Measurements from ENCODE around the gene EPB41L2.
"Not testable (repeated sequence)": the region's sequence is repeated elsewhere in the genome, so short reads cannot be mapped to it uniquely, and the experiment has no call there.

Gene EPB41L2

DNA sequence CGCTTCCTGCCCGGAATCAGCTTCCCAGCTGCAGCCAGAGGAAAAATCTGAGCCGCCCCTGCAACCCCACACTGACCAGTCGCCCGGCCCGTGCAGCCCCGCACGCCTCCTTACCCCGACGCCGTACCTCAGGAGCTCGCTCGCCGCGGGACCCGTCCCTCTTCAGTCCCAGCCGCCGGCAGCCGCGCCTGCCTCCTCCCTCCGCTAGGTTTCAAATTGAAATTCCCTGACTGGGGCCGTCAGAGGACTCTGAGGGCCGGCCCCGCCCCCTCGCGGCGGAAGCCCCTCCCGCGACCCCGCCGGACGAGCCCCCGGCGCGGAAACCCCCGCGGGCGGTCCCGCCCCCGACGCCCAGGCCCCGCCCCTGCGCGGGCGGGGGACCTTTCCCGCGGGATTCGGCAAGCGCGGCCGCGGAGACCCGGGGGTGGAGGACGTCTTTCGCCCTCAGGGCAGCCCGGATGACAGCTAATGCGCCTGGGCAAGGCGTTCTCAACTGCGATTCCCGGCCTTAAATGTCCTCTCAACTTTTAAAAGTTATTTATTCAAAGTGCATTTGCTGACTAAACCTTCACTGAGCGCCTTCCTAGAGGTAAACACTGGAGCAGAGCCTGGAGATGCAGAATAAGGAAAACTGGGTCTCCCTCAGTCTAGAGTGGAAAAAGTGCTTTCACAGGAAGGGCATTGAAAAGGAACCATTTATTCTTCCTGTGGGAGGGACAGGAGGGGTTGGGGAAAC is at the start of gene EPB41L2:
TSS of gene EPB41L2 (minus strand) at position 218 of the 736 bp plus-strand sequence. CDS start 106,760 bp downstream, outside the sequence.
- peak; percentile 69 to 72 for DNase-seq

DNA sequence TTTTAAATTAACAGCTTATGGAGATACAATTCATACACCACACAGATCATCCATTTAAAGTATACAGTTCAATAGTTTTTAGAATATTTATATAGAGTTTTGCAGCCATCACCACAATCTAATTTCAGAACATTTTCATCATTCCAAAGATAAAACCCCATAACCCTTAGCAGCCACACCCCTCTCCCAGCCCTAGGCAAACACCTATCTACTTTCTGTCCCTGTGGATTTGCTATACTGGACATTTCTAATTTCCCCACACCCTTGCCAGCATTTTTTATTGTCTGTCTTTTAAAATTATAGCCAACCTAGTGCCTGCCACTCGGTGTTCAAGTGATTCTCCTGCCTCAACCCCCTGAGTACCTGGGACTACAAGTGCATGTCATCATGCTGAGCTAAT is 49.2 kb upstream of the EPB41L2 start:
- no peak for DNase-seq

DNA sequence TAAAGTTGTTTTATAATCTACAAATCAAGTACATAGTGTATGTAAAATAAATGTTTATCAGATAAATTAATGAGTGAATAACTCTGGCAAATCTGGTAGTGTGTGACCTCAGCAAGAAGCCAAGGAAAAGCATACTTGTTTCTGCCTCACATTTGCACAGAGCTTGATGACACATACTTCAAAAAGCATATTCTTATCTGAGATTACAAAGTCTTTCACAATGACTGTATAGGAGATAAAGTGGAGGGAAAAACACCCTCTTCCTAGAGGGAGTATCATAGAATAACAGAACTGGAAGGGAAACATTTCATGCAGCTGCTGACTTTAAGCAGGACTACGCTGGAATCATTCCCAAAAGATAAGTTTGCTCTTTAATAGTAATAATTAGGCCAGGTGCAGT is 44.1 kb upstream of the EPB41L2 start:
- DNase-seq, result no peak

DNA sequence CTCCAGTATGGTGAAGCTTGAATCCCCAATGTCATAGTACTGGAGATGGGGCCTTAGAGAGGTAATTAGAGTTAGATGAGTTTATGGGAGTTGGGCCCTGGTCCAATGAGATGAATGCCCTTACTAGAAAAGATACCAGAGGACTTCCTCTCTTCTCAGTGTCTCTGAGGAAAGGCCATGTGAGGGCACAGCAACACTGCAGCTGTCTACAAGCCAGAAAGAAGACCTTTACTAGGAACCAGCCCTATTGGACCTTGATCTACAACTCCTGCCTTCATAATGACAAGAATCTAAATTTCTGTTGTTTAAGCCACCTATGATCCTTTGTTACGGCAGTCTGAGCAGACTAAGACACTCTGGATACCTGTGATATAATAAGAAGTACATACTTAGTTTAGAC is 40.9 kb upstream of the EPB41L2 start:
- DNase-seq, result no peak

DNA sequence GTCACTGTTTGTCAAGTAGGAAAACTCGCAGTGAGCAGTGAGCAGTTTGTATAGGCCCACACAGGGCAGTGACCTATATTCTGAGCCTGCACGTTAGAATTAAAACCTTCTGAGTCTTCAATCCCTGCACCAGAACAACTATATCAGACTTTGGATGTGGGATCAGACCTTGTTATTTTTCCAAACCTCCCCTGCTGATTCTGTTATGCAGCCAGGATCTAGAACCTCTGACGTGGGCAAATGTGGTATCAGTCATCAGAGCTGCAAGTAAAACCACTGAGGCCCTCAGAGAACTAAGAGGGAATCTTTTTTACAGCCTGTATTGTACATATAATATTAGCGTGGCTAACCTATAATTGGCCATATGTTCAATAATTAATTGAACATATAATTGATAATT is 40.3 kb upstream of the EPB41L2 start:
- no peak for DNase-seq

DNA sequence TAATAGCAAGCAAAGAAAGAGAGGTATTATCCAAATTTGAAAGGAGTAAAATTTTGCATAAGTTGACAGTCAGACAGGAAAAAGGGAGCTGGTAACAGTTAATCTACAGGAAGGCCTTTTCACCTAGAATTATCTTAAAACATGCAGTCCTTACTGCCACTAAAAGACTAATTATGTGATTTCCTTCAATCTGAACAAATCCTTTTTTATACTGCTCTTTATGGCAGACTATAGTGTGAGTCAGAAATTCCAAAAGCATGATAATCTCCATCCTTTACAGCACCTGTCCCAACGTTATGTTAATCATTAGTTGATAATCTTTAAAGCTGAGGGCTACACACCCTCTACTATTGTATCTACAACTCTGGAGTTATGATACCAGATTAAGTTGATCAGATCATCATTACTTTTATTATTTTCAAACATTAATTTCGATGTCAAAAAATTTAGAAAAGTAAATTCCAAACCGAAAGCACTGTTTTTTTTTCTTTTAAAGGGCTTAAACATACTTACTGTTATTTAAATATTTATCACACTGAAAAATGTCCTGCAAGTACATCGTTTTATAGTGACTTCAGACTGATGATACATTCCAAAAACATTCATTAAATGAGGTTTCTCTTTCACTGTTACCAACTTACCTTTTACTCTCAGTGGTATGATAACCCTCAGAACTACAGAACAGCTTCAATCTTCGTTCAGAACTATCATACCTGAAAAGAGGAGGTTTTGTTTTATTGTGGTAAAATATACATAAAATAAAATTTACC is 39.1 kb upstream of the EPB41L2 start:
- no peak for DNase-seq

DNA sequence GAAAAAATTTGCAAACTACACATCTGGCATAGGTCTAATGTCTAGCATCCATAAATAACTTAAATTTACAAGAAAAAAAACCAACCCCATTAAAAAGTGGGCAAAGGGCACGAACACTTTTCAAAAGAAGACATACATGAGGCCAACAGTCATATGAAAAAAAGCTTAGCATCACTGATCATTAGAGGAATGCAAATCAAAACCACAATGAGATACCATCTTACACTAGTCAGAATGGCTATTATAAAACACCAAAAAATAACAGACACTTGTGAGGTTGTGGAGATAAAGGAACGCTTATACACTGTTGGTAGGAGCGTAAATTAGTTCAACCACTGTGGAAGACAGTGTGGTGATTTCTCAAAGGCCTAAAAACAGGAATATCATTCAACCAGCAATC is 33.7 kb upstream of the EPB41L2 start:
- DNase-seq, result no peak

DNA sequence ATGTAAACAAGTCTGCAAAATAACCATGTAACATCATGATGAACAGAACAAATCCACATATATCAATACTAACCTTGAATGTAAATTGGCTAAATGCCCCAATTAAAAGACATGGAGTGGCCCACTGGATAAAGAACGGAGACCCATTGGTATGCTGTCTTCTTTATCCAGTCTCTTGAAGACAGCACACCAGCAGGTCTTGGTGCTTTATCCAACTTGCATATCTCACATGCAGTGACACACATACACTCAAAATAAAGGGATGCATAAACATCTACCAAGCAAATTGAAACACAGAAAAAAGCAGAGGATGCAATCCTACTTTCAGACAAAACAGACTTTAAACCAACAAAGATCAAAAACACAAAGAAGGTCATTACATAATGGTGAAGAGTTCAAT is 30.3 kb upstream of the EPB41L2 start:
- no peak for DNase-seq

DNA sequence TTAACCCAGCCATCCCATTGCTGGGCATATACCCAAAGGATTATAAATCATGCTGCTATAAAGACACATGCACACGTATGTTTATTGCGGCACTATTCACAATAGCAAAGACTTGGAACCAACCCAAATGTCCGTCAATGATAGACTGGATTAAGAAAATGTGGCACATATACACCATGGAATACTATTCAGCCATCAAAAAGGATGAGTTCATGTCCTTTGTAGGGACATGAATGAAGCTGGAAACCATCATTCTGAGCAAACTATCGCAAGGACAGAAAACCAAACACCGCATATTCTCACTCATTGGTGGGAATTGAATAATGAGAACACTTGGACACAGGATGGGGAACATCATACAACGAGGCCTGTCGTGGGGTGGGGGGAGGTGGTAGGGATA is 28.9 kb upstream of the EPB41L2 start:
- DNase-seq, result not testable (repeated sequence)

DNA sequence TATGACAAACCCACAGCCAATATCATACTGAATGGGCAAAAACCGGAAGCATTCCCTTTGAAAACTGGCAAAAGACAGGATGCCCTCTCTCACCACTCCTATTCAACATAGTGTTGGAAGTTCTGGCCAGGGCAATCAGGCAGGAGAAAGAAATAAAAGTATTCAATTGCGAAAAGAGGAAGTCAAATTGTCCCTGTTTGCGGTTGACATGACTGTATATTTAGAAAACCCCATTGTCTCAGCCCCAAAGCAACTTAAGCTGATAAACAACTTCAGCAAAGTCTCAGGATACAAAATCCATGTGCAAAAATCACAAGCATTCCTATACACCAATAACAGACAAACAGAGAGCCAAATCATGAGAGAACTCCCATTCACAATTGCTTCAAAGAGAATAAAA is 27.3 kb upstream of the EPB41L2 start:
- DNase-seq, result not testable (repeated sequence)

DNA sequence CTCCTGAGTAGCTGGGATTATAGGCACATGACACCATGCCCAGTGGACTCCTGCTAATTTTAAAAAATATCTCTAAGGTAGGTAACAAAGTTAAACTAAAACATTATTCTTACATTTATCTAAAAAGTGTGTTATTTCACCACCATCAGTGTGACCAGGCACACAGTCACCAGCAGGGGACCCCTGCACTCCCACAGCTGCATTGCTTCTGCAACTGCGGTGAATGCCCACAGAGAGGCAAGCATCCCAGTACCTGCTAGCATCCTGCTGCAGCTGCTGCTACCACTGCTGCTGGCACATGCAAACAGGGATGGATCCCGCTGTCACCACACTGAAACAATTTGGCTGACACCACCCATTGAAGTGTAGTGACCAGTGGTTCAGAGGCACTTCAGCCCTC is 21.9 kb upstream of the EPB41L2 start:
- no peak for DNase-seq

DNA sequence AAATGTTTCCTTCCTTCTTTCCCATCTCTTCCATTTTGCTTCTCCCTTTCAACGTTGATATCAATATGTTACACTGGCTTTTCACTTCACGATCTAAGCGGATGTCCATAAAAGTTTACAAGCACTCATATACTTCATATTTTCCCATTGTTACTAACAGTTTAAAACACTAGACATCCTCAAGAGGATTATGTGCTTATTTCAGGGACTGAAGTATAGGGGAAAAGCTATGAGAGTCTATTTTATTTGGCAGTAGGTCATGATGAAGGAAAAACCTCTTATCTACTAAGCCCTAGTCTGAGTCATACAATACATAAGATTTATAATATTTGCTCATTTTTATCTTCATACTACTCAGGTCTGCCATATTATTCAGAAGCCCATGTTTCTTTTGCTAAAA is 20.6 kb upstream of the EPB41L2 start:
- no peak for DNase-seq

DNA sequence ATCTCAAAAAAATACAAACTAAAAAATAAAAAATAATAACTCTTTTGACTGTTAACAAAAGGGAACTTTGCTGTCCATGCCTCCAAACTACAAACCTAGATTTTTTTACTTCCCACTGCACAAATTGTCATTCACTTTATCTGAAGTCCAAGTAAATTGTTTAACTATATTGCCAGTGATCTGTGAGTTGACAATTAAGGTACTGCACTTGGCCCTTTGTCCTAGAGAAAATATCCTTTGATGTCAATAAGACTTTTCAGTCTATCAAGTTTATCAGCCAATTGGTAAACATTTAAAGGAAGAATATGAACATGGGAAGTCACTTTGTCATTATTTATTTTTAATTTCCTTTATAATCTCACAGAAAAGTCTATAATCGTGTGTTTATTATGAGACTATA is 19.3 kb upstream of the EPB41L2 start:
- DNase-seq, result no peak

DNA sequence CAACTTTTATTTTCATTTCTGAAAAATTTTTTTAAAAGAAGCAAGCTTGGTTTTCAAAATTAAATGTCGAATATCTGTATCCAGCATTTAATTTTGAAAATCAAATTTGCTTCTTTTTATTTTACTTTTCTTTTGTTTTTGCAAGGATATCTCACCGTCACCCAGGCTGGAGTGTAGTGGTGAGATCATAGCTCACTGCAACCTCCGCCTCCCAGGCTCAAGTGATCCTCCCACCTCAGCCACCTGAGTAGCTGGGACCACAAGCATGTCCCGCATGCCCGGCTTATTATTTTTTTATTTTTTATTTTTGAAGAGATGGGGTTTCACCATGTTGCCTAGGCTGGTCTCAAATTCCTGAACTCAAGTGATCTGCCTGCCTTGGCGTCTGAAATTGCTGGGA is 17.0 kb upstream of the EPB41L2 start:
- DNase-seq, result no peak

DNA sequence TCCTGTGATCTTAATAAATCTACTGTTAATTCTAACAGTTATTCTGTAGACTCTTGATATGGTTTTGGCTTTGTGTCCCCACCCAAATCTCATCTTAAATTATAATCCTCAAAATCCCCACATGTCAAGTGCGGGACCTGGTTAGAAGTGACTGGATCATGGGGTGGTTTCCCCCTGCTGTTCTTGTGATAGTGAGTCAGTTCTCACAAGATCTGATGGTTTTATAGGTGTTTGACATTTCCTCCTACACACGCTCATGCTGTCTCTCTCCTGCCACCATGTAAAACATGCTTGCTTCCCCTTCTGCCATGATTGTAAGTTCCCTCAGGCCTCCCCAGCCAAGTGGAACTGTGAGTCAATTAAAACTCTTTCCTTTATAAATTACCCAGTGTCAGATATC is 10.5 kb upstream of the EPB41L2 start:
- DNase-seq, result no peak

DNA sequence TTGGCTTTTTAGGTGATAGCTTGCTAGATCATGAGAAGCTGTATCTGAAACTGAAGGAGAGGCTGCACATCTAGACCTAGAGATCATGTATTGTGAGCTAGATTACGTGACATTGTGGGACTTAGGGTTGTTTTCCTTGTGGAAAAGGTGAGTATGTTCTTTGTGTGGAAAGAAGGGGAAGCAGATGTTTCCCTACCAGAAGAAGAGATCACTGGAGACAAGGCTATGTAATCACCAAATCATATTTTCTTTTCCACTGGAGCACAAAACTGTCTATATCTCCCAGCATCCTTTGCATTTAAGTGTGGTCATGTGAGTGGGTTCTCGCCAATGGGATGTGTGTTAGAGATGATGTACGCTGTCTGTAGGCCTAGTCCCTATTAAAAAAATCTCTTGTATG is 7.0 kb upstream of the EPB41L2 start:
- DNase-seq, result no peak

DNA sequence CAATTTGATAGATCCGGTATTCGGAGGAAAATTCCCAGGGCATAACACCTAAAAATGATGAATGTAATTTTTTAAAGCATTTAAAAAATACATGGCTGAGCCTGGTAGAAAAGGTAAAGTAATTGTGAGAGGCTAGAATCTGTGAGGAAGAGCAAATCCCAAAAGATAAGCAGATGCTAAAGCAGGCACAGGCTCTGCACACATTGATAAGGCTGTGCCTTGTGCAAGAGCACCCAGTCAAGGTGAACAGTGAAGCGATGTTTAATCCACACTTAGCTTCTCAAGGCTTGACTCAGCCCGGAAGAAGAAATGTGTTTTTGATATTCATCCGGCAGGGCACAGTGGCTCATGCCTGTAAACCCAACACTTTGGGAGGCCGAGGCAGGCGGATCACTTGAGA is 5.1 kb upstream of the EPB41L2 start:
- no peak for DNase-seq

DNA sequence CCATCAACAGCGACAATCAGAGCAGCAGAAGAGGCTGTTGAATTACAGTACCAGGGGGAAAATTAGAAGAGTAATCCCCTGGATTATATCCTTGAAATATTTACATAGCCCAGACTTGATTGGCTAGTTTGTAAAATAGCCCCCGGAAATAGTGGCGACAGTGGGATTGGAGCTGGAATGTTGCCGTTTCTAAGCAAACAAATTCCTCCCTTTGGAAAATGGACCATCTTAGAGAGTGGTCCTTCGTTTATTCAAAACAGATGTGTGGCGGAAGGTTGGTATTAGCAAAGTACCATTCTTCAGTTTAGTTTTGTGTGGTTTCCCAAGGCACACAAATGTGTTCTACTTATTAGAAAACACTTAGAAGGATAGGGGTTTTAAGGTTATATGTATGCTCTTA is 4.5 kb upstream of the EPB41L2 start:
- no peak for DNase-seq

DNA sequence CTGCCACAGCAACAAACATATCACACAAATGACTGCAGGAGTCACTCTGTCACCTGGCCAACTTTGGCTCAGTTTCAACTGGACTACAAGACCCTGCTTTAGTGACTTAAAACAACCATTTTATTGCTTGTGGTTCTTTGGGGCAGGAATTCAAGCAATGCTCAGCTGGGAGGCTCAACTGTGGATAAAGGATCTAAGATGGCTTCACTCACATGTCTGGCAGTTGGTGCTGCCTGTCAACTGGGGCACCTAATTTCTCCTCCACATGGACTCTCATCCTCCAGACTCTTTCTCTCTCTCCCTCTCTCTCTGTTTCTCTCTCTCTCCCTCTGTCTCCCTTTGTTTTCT is 2.8 kb upstream of the EPB41L2 start:
- DNase-seq, result no peak

DNA sequence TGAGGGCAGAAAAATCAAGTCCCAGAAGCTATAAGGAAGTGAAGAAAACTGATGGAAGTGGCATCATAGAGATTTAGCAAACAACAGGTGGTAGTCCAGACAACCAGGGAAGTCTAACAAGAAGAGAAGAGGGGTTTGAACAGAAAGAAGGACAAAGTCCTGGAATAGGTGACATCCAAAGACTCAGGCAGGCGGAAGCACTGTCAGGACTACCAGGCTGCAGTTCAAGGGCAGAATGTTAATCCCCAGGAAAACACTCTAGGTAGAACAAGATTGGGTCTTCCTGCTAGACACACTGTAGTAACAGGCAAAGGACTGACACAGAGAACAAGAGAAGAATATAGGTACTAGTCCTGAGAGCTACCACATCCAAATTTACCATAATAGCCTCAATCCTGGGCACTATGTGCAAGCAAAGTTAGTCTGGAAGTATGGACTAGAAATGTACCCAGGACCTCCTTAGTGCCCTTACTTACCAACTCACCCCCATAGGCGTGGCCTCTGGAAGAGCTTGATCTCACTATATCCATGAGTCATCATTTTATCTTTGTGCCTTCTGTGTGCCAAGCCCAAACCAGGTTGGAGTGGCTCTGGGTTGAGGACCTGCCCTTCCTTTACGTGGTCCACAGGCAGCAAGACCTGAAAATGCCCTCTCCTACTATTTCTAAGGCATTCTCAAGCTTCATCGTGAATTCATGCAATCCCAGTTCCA is 2.2 kb upstream of the EPB41L2 start:
- no peak for DNase-seq

DNA sequence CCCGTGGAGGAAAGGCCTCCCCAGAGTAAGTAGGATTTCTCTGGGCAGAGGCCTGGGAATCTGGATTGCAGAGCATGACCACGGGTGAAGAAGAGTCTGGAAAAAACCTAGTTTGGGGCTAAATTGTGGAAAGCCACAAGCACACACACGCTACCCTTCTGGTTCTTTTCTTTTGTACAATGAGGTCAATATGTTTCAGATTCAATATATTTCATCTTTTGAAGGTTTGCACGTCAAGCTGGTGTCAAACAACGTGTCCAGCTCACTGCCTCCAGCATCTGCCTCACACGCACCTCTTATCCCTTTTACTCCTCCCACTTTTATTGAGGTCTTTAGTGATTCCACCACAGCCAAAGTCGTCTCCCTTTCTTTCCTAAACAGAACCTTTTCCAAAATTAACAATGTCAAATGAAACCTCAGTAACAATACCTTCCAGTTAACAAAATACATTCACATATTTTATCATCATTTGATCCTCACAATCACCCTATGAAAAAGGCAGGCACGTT is 773 bp upstream of the EPB41L2 start:
- no peak for DNase-seq

DNA sequence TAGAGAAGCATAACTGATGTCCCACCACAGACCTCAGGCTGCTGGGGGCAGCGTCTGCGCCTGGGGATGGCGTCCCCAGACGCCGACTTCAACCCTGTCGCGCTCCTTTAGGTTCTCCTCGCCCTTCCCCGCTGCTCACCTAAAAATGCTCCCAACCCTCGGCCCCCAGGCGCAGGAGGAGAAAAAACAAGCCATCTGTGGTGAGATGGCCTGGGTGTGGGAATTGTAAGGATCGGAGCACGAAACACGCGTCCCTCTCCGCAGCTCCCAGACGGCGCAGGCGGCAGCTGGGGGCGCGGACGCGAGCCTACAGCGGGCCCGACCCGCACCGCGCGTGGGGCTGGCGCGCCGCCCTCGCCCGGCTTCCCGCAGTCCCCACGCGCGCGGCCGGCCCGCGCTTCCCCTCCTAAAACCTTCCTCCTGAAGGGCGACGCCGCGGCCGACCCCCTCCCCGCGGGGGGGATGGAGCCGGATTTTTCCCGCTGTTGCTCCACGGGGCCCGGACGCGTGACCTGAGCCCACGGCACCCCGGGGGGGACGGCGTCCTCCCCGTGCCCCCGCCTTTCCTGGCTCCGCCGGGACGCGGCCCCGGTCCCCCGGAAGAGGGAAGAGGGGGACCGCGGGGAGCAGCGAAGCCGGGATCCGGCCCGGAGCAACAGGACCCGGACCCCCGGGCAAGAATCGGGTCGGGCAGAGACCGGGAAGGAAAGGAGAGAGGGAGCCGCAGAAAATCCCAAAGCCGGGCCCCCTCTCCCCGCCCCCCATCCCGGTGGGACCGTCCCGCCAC is 611 bp downstream of the EPB41L2 start:
- peak in 1 of 2 donors; percentile 9 for DNase-seq

DNA sequence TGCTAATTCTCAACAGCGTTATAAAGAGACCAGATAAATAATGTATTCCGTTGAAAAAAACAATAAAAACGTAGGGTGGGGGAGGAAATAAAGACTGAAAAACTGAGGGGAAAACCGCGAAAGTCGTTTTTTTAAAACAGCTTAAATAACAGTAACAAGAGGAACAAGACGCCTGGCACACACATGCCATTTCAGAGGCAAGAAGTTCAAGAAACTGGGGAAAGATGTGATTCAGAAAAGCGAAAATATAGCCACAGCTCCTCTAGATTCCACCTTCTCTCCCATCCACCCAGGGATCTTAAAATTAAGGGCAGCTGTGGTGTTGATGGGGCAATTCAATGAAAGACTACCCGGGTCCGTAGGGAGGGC is 1.3 kb downstream of the EPB41L2 start:
- DNase-seq, result no peak
